Activated CD8-positive, alpha-beta memory T cell treated with anti-CD3 and anti-CD28 coated beads, Interleukin-2, amount 50 U/mL, for 4 hours (primary cell): ENCODE measurements around the gene TRNT1.
A peak's percentile ranks its signal among the peaks of the same experiment; 100 is the strongest.

ENCODE experiments used
- DNase-seq: peaks from one replicate; pipeline ENCODE4 v3.0.0-alpha.2; 2020

Gene TRNT1

DNA sequence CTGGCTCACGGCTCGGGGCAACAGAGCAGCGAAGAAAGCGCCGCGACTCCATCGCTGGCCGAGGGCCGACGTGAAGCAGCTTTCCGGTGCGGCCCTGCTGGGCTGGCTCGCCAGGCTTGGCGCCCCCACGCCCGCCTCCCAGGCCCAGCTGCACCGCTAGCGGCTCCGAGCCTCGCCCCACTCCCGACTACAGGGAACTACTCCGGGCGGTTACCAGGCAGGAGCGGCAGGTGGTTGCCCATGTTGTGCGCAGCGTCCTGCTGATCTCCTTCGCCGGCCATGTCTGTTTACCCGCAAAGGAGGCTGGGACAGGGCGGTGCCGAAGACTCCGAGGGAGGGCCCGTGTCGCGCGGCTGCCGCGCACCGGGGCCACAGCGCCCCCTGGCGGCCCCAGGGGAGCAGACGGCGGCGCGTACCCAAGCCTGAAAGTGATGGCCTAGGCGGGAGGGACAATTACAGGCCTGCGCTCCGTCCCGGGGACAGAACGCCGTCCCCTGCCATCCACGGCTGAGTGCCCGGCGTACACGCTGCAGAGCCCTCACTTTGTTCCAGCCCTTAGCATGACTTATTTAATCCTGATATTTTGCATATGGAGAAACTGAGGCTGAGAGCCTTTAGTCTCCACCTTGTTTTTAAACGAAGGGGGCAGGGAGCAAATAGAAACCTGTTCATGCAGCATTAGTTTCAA lies 52.8 kb downstream of the TRNT1 start, which contains the start of gene CRBN:
TSS of gene CRBN (minus strand) at position 285 of the 688 bp plus-strand sequence. CDS start at position 281, 4 bp downstream.
- DNase-seq: peak; percentile 87

DNA sequence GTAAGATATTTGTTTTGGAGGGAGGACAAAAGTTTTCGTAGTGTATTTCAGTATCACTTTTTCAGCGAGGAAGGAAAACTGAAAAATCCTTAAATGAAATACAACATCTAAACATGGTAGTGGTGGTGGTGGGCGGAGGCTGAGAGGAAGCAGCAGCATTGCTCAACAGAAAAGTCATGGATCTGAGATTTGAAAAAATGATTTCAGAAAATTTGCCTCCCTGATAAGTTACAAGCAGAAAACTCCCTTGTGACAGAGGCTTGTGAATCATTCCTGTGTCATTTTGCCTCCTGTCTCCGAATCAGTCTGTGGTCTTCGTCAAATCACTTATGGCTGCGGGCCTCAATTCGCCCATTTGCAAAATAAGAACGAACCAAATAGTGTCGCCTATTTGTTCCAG lies 53.7 kb downstream of the TRNT1 start:
- no peak for DNase-seq

GRCh38 chr3:3184876-3185275 lies 58.1 kb downstream of the TRNT1 start:
- DNase-seq: no peak

- no peak for DNase-seq
Measured at GRCh38 chr3:3189102-3189727, 62.5 kb downstream of the TRNT1 start.

DNA sequence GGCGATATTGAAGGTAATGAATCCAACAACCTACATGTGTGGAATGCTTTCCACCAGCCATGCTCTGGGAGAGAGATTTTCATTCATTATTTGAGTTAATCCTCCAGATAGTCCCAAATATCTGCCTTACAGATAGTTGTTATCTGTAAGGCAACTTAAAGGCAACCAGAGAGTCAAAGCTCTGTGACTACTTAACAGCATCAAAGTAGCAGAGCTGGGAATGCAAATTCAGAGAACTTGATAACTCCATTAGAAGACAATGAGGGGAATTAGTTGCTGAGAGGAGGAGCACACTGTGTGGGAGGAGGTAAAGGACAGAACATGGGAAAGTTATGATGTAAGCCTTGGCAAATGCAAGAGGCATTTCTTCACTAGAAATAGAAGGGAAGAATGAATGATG lies 63.2 kb downstream of the TRNT1 start:
- no peak for DNase-seq

DNA sequence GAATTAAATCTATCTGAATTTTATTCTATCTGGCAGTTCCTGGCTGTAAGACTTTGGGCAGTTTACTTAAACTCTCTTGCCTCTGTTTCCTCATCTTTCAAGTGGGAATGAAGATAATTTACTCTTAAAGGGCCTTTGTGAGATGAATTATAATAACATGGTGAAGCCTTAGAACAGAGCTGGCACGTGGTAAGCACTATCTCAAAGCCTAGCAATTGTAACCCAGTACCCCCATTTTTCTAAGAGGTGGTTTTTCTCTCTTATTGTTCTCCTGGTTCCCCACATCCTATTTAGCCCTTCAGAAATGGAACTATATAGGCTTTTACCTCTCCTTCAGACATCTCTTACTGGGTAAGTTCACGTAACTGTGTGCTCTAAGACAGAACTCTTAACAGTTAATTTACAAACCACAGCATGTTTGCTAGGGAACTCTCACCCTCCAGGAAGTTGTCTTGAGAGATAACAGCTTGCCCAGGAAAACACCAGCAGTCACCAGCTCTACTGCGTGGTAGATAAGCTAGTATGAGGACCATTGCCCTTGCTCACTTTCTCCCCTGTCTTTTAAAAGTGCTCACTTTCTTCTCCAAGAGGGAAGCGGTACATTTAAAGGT lies 65.0 kb downstream of the TRNT1 start:
- DNase-seq: no peak

DNA sequence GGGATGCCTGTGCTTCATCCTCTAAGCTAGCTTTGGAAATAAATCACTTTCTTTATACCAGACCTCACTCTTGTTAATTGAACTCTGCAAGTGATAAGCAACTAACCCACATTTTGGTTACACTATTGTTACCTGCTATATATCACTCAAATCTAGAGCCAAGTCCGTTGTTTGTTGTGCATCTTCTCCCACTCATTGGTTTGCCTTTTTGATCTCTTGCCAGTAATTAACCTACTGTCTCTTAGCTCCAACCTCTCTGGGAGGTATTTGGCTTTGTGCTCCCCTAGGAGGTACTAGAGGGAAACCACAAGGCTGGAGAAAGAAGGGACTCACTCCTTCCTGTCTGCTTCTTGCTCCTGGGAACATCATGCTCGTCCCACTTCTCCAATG lies 65.5 kb downstream of the TRNT1 start:
- no peak for DNase-seq

GRCh38 chr3:3194861-3195260 lies 68.1 kb downstream of the TRNT1 start:
- DNase-seq: no peak

- no peak for DNase-seq
Measured at GRCh38 chr3:3196148-3196861, 69.6 kb downstream of the TRNT1 start.
